GM19043 (cell line): Measurements from ENCODE around the gene ANG.
"Not testable (repeated sequence)": the region's sequence is repeated elsewhere in the genome, so short reads cannot be mapped to it uniquely, and the experiment has no call there.

ENCODE experiments used
- ATAC-seq: cut with Tn5 transposase; IDR thresholded peaks from one replicate; pipeline ENCODE4 v1.9.1; 2021; ENCODE audit warnings: low read depth; ENCODE audit not compliant: unreplicated experiment

ANG gene

DNA sequence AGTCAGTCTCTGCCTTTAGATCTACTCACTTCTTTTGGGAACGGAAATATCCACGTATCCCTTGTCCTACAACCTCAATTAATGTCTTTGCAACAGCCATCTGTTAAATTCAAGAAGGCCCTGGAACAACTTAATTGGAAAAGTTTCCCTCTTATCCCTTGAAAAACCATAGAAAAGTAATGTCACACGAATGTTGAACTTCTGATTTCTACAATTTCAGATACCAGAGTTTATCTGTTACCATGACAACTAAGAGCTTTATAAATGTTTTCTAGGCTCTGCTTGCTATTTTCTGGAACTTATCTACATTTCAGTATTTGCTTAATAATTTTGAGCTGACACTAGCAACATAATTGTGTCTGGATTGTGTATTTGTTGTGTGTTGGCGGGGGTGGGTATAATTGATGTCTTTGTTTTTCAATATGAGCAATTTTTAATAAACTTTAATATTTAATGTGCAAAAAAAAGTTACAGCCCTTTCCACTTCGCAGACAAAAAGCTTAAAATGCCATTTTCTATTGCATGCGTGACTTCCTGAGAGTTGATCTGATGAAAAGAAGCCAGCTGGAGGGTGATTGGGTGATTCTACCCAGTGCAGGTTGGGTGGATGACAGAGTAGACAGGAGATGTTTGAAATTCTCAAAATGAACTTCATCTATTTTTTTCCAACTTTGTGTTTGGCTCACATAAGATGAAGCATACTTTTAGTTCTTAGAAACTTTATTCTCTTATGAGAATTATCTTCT lies 45.3 kb downstream of the ANG start:
- ATAC-seq: no peak

DNA sequence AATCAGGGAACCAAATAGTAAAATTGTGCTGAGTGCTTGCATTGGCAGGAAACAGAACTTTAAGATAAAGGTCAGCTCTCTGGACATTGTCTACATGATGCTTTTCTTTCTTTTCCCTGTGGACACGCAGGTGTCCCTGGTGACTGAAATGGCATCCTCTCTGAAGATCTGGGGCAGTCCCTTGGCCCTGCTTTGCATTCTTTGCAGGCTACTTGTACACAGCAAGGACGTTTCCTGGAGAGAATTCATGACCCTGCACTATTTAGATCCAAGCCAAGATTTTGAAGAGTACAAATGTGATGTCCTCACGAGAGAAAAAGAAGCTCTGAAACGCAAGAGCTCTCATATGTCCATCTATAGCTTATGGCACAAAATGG lies 45.9 kb downstream of the ANG start:
- ATAC-seq: no peak

DNA sequence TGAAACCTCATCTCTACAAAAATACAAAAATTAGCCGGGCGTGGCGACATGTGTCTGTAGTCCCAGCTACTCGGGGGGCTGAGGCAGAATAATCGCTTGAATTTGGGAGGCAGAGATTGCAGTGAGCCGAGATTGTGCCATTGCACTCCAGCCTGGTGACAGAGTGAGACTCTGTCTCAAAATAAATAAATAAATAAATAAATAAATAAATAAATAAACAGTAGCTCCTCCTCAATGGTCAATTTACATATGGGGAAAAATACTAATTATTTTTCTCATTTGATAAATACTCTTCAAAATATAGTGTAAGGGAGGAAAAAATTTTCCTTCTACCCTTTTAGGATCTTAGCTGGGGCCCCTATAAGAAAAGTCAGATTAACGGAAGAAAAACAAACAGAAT lies 49.7 kb downstream of the ANG start:
- not testable (repeated sequence) for ATAC-seq

DNA sequence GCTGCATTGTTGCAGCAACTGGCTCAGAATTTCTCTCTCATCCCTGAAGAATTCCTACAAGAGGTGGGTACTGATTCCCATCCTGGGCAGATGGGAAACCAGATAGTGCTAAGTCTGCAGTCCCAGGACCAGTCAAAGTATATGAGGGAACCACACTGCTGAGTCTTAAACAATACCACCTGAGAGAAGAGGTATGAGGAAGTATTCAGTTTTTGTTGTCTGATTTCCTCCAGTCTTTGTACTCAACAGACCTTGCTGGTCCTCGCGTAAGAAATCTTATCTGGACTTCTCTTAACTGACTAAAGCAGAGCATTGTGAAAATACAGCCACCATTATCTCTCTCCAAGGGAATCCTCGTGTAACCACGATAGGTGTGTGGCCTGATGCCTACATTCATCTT lies 53.6 kb downstream of the ANG start:
- no peak for ATAC-seq

DNA sequence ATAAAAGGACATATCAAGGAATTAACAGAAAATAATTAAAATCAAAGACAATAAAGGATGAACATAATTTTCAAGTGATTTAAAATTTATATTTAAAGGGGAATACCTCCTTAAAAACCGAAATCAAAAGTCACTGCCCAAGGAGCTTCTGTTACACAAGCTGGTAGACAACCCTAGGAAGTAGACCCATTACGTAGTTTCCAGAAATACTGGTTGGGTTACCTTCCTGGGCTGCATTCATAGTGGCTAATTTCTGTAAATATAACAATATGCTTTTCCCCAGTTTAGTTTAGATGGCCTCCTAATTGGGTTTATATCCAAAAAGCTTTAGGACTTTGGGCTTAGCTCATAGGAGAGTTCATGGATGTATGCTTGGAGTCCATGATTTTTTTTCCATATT lies 55.0 kb downstream of the ANG start:
- ATAC-seq: no peak
